Stomach (tissue), 4 donors: ENCODE data around the gene GAS6.

Experiments used
- EP300 ChIP-seq: sonication (generic); formaldehyde crosslinking; IDR thresholded peaks from one replicate; pipeline ENCODE4 v1.6.1; 2017; ENCODE audit warnings: antibody characterized with exemption
- POLR2A ChIP-seq, 4 donors: fragments of 450-650 bp; IDR thresholded peaks; one replicate each; pipeline ENCODE4 v1.6.1; 2016; ENCODE audit warnings: antibody characterized with exemption in 4 of 4, control low read depth in 2 of 4, mild to moderate bottlenecking in 1 of 4, moderate library complexity in 1 of 4
- POLR2AphosphoS5 ChIP-seq, 3 donors: sonication (generic); formaldehyde crosslinking; IDR thresholded peaks; one replicate each; pipeline ENCODE4 v1.6.1; 2016; ENCODE audit warnings: antibody characterized with exemption in 3 of 3
- TF ChIP-seq, protein P1 (sequence below), 7 experiments: fragments of 450-650 bp in 4 of 7; fragments of 200-600 bp in 3 of 7; sonication (generic) in 3 of 7; IDR thresholded peaks; one replicate each; pipeline ENCODE4 v1.5.1; 2016 to 2019; ENCODE audit warnings: antibody characterized with exemption in 7 of 7, control low read depth in 2 of 7, mild to moderate bottlenecking in 1 of 7

DNA sequence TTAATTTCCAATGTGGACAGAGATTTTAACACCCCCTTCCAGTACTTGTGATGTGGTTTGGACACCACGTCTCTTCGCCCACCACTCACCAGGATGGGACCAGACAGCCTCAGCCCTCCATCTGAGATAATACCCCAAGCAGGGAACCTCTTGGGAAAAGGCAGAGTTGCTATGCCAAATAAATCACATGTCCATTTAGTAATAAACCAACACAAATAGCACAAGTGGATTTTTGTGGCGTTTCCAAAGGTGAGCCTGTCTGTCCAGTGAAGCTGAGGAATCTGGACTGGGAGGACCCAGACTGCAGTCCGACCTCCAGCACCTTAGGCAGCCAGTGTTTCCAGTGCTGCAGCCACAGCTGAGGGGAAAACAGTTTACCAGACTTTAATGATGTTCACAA lies 34.1 kb upstream of the GAS6 start:
- TF ChIP-seq, protein P1, sequence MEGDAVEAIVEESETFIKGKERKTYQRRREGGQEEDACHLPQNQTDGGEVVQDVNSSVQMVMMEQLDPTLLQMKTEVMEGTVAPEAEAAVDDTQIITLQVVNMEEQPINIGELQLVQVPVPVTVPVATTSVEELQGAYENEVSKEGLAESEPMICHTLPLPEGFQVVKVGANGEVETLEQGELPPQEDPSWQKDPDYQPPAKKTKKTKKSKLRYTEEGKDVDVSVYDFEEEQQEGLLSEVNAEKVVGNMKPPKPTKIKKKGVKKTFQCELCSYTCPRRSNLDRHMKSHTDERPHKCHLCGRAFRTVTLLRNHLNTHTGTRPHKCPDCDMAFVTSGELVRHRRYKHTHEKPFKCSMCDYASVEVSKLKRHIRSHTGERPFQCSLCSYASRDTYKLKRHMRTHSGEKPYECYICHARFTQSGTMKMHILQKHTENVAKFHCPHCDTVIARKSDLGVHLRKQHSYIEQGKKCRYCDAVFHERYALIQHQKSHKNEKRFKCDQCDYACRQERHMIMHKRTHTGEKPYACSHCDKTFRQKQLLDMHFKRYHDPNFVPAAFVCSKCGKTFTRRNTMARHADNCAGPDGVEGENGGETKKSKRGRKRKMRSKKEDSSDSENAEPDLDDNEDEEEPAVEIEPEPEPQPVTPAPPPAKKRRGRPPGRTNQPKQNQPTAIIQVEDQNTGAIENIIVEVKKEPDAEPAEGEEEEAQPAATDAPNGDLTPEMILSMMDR (IDR thresholded peaks at IDR 0.05) = no peak
- no peak for TF ChIP-seq POLR2A (IDR thresholded peaks at IDR 0.05)
- no peak for TF ChIP-seq POLR2AphosphoS5 (IDR thresholded peaks at IDR 0.05)
- TF ChIP-seq EP300 = no peak
